Tibial nerve (tissue), 3 donors: ENCODE data around the gene ADCY3.

Experiments
- CTCF ChIP-seq, 5 experiments: fragments of 200-600 bp in 3 of 5; fragments of 450-650 bp in 2 of 5; sonication (generic) in 3 of 5; IDR thresholded peaks; one replicate each; pipeline ENCODE4 v1.5.1; 2016 to 2019; ENCODE audit warnings: antibody characterized with exemption in 5 of 5, mild to moderate bottlenecking in 3 of 5, moderate library complexity in 2 of 5
- POLR2A ChIP-seq, 2 donors: fragments of 450-650 bp; IDR thresholded peaks; one replicate each; pipeline ENCODE4 v1.6.1; 2017; ENCODE audit warnings: antibody characterized with exemption in 2 of 2, mild to moderate bottlenecking in 2 of 2, moderate library complexity in 2 of 2

- TF ChIP-seq CTCF (IDR thresholded peaks at IDR 0.05), result no peak
- no peak for TF ChIP-seq POLR2A (IDR thresholded peaks at IDR 0.05)
These were observed 16.6 kb downstream of the ADCY3 start for GRCh38 chr2:24903161-24904103.
